SIG-M5 (cell line): Measurements from ENCODE around the gene HRAS.
"Not testable (repeated sequence)": the region's sequence is repeated elsewhere in the genome, so short reads cannot be mapped to it uniquely, and the experiment has no call there.

Source experiments
- DNase-seq: peaks from one replicate; lab custom pipeline; 2025; lab: John Stamatoyannopoulos, UW

The HRAS gene

DNA sequence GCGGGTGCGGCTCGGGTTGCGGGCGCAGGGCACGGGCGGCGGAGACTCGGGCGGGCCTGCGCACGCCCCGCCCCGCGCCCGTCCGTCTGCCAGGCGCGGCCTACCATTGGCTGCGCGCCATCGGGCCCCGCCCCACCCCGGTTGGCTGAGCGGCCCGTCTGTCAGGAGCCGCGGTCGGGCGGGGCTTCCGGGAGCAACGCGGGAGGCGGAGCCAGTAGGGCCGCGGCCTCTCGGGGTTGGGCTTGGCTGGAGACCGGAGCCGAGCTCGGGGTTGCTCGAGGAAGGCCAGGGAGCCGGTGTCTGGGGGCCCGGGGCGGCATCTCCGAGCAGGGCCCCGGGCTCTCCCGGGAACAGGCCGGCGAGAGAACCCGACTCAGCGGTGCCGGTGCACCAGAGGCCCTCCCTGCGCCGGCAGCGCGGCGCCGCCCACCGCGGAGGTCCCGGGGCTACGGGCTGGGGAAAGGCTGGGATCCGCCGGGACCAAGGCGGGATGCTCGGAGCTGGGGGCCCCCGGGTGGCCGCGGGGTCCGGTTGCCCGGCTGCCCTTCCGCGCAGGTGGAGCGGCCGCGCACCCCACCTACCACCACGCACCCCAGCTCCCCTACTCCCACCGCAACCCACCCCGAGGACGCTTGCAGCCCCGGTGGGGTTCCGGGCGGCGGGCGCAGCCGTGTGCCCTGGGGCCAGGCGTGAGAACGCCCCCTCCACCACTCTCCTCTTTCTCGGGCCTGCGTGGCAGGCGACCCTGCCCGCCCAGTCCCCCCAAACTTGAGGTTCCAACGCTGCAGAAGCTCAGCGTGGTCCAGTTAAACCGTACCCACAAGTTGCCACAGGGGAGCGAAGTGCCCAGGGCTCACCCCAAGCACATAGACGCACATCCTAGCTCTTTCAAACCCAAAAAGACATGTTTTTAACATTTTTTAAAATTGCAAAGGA is at the start of gene HRAS:
TSS of gene HRAS (minus strand) at position 58 of the 936 bp plus-strand sequence.
- peak; percentile 56 for DNase-seq

DNA sequence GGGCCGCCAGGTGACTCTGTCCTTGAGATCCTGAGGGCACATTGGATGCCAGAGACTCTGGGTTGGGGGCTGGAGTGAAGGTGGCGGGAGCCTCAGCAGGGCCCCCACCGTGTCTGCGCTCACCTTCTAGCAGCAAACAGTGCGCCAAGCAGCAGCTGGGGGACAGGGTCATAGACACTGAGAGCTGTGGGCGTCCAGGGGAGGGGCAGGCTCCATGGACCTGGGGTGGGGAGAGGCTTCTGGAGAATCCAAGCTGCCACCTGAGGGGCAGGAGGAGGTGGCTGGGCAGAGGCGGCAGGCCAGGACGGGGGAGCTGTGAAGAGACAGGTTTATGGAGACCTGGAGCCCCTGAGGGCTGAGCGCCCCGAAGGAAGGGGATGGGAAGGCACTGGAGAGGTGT is 48.9 kb upstream of the HRAS start:
- no peak for DNase-seq

DNA sequence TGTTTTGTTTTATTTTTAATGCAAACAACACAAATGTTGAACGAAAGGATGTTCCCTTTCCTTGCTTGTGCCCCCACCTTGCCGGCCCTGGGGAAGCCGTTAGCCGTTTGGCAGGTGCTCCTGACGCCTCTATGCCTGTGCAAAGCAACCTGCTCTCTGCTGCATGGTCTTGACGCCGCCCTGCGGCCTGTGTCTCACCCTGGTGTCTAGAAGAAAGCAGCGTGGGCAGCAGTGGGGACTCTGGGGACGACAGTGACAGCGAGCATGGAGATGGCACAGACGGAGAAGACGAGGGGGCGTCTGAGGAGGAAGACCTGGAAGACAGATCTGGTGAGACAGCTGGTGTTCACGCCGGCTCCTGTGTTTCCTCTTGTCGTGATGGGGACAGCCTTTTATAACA is 46.4 kb upstream of the HRAS start:
- no peak for DNase-seq

DNA sequence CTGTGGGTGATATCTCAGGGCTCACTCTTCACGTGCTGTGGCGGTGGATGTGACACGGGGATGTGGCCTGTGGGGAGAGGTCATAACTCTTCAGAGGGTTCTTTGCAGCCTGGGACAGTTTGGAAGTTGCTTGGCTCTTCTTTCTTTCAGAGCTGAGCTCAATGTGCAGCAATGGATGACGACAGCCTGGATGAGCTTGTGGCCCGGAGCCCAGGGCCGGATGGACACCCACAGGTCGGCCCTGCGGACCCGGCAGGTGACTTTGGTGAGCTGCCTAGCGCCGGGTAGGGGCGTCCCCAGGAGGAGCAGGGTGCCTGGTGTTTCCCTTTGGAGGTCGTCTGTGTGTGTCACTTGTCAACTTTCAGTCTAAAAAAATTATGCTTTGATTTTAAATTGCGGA is 46.0 kb upstream of the HRAS start:
- no peak for DNase-seq

DNA sequence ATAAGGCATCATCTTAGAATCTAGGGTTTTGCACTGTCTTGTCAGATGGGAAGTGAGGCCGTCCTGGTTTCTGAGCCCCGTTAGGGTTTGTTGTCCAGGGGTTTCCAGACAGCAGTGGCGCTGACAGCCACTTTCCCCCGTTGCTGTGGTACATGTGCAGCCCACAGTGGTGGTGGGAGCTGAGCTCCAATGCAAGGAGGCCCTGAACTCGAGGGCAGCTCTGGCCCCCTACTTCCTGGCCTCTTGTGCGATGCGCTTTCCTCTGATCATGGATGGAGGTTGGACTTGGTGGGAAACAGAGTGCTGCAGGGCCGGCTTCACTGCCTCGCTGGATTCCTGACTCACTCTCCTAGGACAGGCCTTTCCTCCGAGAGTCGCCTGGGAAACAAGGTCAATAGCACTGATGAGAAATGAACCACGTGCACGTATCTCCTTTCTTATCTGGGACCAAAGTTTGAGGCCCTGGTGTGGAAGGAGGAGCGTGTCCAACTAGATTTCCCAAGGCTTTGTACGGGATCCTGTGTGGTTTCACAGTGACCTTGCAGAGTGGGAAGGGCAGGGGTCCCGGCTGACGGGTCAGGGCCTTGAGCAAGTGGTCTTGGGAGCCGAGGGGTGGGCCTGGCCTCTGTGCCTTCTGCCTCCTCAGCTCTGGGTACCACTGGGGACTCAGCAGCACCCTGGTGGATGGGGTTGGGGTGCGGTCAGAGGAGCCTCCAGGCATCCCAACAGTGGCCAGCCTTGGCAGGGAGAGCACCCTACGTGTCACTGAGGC is 44.6 kb upstream of the HRAS start:
- no peak for DNase-seq

DNA sequence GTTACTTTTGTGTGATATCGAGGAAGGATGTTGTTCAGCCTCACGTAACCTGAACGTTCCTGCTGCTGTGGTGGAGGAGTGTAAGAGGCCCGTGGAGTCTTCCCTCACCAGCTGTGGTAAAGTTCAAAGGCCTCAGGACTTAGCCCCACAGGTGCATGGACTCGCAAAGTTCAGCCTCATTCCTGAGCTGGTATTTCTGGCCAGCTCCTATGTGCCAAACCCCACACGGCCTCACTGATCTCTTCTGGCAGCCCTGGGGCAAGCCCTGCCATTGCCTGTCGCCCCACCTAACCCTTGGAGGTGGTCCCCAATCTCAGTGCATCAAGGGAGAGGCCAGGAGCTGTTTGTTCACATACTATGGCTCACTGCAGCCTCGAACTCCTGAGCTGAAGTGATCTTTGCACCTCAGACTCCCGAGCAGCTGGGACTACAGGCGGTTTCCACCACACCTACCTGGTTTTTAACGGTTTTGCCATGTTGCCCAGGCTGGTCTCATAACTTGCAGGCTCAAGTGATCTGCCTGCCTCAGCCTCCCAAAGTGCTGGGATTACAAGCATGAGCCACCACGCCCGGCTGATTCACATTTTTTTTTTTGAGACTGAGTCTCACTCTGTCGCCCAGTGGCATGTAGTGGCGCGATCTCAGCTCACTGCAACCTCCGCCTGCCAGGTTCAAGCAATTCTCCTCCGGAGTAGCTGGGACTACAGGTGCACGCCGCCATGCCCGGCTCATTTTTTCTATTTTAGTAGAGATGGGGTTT is 43.1 kb upstream of the HRAS start:
- no peak for DNase-seq

DNA sequence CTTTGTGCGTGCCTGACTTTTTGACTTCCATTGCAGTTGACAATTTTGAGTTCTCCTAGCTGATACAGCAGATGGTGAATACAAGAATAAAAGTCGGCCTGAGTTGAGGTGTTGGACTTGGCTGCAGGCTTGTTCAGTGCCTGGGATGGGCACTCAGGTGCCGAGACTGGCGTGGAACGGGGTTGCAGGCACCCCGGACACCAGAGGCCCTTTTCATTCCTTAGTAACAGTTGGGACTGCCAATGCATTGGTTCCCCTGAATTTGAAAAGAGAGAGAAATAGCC is 42.2 kb upstream of the HRAS start:
- DNase-seq: no peak

DNA sequence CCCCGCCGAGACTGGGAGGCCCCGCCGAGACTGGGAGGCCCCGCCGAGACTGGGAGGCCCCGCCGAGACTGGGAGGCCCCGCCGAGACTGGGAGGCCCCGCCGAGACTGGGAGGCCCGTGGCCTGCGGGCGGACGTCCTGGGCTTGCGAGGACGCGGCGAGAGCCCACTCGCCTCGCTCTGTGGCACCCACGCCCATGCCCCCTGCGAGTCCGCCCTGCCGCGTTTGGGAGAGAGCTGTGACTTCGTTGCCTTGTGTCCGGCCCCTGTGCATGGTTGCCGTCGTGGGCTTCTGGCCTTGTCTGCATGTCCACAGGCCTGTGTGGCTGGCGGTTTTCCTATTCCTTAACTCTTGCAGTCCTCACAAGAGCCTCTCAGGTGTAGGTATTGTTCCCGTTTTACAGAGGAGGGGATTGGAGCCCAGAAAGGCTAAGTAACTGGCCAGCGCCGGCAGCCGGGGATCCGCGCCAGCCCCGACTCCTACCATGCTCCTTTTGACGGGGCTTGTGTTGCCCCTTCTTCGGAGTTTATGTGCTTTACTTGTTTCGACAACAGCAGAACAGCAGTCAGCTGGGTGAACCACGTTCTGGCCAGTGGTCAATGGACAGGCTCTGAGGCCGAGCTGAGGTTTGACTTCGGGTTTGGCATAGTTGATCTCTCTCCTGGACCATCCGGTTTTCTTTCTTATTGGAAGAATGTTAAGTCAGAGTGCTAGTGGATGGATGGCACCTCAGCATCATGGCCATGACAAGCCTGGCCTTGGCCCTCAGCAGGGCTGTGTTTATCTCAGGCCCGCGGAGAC is 41.6 kb upstream of the HRAS start:
- no peak for DNase-seq

DNA sequence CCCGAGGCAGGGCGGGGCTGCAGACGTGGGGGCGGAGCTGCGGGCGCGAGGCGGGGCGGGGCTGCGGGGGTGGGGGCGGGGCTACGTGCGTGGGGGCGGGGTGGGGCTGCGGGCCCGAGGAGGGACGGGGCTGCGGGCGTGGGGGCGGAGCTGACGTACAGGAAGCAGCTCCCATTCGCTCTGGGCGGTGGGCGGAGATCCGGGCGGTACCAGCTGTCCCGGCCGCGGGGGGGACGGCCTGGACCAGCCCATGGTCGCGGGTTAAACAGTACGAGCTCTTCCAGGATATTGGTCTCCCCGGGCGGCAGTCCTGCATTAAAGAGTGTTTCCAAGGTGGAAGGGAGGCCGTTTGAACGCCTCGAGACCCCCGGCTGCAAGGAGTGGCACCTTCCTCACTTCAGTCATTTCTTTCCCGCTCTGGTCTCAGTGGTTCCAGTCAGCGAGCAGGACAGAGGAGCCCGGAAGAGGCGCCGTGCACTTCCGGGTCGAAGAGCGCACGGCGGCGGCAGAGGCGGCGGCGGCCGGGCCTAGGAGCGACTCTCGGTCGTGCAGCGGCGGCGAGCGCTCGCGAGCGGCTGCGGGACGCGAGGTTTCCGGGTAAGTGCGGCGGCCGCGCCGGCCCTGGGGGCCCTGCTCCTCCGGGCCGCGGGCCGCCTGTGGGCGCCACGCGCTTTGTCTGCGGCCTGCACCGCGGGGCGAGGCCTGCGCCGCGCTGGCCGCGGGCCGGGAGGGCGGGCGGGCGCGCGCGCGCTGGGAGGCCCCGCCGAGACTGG is 40.8 kb upstream of the HRAS start, which contains the start of gene PHRF1:
TSS of gene PHRF1 (plus strand) at position 475 of the 773 bp plus-strand sequence. CDS start 5,043 bp downstream, outside the sequence.
- DNase-seq: peak; percentile 69

DNA sequence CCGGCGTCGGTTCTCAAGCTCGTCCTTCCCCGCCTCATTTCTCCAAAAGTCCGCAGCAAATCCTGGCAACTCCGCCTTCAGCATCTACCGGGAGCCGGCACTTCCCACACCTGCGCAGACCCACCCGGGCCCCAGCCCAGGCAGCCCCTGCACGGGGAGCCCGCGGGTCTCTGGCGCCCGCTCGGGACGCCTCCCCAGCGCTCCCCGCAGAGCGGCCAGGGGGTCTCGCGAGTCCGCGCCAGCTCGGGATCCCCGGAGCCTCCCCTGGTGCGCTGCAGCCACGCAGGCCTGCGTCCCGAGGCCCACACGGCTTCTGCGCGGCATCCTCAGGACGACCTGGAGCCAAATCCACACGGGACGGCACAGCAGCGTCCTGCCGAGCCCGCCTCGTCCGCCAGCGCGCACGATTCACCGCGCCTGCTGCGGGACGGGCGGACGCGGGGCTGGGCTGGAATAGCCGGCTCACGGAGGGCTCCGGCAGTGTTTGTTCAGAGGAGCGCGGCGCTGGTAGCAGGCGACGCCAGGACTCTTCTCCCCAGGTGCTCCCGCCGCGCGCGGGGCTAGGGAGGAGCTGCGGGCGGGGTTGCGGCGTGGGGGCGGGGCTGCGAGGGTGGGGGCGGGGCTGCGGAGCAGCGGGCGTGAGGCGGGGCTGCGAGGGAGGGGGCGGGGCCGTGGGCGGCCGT is 40.1 kb upstream of the HRAS start:
- DNase-seq: no peak

DNA sequence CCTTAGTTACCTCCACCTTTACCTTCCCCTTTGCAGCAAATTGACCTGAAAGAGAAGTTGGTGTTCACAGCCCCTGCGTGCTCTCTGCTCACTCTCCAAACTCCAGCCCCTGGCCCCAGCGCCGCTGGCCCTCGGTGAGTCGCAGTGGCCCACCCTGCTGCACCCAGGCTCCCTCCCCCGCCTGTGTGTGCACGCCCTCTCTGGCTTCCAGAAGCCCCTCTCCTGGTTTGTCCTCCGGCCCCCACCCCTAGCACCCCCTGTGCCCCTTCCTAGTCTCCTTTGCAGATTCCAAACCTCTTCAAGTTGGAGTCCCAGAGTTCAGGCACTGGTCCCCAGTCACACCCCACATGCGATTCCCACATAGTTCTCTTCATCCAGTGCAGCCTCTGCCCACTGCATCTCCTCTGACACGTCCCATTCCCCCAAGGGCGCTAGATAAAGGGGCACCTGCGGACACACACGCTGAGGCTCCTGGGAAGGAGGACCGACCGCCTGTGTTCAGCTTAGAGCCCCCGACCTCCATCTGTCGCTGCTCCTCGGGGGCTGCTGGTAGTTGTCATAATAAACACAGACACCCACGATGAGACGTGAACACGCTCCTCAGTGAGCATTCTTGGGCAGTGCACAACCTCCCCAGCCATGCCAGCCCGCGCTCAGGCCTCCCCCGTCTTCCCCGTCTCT is 39.4 kb upstream of the HRAS start:
- no peak for DNase-seq

DNA sequence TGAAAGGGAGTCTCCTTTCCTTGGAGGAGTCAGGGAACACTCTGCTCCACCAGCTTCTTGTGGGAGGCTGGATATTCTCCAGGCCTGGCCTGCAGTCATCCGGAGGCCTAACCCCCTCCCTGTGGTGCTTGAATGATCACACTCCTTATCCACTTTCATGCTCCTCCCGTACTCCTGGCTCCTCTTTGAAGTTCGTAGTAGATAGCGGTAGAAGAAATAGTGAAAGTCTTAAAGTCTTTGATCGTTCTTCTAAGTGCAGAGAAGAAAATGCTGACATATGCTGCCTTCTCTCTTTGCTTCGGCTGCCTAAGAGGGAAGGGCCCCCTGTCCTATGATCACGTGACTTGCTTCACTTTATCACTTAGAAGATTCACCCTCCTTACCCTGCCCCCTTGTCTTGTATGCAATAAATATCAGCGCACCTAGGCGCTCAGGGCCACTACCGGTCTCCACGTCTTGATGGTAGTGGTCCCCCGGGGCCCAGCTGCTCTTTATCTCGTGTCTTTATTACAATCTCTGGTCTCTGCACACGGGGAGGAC is 38.7 kb upstream of the HRAS start:
- DNase-seq: not testable (repeated sequence)

DNA sequence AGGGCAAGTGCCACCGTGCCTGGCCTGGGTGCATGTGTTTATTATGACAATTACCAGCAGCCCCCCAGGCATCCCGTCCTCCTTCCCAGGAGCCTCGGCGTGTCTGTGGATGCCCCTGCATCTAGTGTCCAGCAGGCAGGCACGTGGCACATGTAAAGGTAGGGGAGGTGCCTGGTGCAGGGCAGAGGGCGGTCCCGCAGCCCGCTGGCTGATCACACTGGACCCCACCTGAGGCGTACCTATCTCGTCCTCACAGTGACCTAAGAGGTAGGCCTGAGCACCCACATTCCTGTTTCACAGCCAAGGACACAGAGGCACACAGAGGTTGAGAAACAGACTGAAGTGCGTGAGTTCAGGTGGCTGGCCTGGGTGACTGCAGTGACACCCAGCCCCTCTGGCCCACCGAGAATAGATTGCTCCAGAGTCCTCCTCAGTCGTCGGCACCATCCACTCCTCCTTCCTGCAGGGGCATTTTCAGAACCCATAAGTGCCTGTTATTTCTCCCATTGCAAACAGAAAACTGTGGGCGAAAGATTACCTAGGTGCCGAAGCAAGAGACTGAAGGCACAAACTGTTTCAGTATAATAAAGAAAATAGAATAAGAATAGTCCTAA is 37.9 kb upstream of the HRAS start:
- no peak for DNase-seq

DNA sequence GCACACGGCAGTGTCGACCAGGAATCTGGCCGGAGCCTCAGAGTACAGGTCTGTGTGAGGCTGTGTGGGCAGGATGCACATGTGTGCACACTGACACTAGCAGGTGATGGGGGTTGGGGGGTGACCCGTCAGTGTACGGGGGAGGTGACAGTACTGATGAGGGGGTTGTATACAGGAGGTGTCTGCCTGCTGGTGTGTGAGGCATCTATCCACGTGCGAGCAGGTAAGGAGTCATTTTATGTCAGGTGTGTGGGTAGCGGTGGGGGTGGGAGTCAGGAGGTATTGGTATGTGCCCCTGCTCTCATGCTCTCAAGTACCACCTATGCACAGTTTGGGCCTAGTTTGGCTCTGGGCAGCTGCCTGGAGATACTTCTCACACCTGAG is 36.4 kb upstream of the HRAS start:
- DNase-seq: no peak

DNA sequence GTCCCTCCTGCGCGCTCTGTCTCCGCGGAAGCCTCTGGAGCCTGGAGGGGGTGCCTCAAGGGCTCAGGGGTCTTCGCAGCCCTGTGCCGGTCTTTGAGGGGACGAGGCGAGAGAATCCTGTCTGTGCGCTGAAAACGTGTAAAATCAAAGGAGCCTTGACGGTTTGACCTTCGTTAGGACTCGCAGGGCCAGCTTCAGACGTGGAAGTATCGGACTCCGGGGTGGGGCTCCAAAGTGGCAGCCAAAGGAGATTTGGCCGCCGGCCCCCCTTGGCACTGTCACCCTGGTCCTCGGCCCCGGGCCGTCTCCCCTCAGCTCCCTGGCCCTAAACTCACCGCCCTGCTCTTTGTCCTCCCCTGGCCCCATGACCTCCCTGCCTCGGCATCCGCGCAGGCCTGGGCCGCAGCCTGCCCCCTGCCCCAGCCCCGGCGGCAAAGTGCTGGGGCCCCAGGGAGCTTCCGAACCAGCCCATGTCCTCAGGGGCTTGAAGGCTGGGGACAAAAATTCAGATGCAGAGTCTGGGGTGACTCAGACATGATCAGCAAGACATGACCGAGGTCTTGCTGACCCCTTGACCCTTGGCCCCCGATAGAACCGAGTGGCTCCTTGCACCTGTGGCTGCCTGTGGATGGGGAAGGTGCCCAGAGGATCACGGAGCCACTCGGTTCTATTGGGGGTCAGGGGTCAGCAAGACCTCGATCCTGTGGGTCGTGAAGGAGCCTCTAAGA is 33.9 kb upstream of the HRAS start:
- DNase-seq: no peak

DNA sequence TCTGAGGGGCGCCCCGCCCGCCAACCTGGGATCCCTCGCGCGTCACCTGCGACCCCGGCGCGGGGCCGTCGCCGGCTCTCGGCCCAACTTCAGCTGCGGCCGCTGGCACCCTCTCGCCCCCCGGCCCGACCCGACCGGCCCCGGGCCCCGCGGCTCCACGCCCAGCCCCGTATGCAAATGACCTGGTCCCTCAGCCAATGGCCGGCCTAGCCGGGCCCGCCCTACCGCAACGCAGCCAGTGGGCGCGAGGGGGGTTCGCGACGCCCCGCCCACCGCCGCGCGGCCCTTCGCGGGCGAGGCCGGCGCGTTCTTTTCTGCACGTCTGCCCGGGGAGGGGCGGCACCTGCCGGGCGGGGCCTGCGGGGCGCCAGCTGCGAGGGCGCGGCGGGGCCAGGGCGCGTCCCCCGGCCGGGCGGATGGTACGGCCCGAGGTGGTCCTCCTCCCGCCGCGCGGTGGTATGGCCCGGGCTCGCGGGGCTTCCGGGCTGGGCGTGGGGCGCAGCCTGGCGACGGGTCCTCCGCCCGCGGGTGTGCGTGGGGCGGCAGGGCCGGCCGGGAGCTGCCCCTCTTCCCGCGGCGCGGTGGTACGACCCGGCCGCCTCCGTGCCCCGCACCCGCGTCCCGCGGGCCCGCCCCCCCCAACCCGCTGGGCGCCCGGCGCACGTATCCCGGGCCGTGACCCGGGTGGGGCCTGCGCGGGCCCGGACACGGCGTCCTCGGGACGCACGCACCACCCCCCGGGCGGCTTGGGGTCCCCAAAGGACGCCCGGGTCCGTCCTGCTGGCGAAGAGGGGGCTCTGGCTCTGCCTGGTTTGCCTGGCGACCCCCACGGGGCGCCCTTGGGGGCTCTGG is 33.2 kb upstream of the HRAS start:
- peak; percentile 45 for DNase-seq

DNA sequence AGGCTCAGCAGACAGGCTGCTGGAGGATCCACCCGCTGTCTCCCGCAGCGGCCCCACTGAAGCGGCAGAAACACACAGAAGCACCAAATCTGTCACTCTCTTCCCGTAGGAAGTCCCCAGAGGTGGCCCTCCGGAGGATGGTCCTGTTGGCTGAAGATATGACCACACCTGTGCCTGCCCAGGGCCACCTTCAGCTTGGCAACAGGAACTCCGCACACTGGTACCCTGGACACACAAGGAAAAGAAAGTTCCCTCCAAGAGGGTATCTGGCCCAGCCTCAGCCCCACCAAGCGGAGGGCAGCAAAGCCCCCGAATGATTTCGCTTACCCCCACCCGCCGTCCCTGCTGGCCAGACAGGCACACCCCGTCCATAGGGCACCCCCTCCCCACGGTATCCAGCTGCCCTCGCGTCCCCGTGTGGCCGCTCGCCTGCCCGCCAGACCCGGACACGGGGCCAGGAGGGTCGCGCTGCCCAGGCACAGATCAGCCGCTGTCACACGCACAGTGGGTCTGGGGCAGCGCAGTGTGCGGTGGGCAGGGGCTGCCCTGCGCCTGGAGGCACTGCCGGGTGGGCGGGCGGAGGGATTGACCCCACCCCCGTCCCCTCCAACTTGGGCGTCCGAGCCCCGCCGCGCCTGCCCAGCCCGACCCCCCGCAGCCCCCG is 32.4 kb upstream of the HRAS start:
- no peak for DNase-seq
